ENCODE measurements around the gene PIGO.
A peak's percentile ranks its signal among the peaks of the same experiment; 100 is the strongest.

Gene PIGO

GRCh38 chr9:35079426-35080341 is 16.7 kb downstream of the PIGO start, which contains the start of gene FANCG:
FANCG (minus strand) TSS chr9:35079942; CDS start chr9:35079524, 418 bp downstream.
- peak; percentile 95 for ATAC-seq

More at GRCh38 chr9:35079426-35080341, 16.7 kb downstream of the PIGO start, which contains the start of gene FANCG:
- TF ChIP-seq ZNF565 (CRISPR knock-in tag; conservative IDR thresholded peaks at IDR 0.05; ENCODE audit: low read depth) (no peak), TOX (CRISPR knock-in tag; IDR thresholded peaks at IDR 0.05; ENCODE audit: borderline replicate concordance) (no peak), ZFP30 (CRISPR knock-in tag; IDR thresholded peaks at IDR 0.05) (no peak), PATZ1 (CRISPR knock-in tag; IDR thresholded peaks at IDR 0.05; ENCODE audit: borderline replicate concordance) (no peak), RARB (CRISPR knock-in tag; IDR thresholded peaks at IDR 0.05) (no peak), TCF4 (CRISPR knock-in tag; IDR thresholded peaks at IDR 0.05; ENCODE audit: borderline replicate concordance) (no peak), SNAI2 (CRISPR knock-in tag; IDR thresholded peaks at IDR 0.05) (no peak), BACH2 (CRISPR knock-in tag; IDR thresholded peaks at IDR 0.05; ENCODE audit: borderline replicate concordance) (no peak), ZFP3 (CRISPR knock-in tag; IDR thresholded peaks at IDR 0.05) (no peak), CREB5 (CRISPR knock-in tag; IDR thresholded peaks at IDR 0.05; ENCODE audit: low read depth) (no peak), POU6F1 (CRISPR knock-in tag; IDR thresholded peaks at IDR 0.05; ENCODE audit: borderline replicate concordance, low read depth) (no peak), ZNF70 (CRISPR knock-in tag; IDR thresholded peaks at IDR 0.05) (no peak), PPARA (CRISPR knock-in tag; IDR thresholded peaks at IDR 0.05; ENCODE audit: borderline replicate concordance) (no peak), ARNTL (CRISPR knock-in tag; IDR thresholded peaks at IDR 0.05; ENCODE audit: borderline replicate concordance, low read depth) (no peak), GLIS3 (CRISPR knock-in tag; IDR thresholded peaks at IDR 0.05) (no peak), ZNF8 (CRISPR knock-in tag; IDR thresholded peaks at IDR 0.05) (no peak), TSHZ2 (CRISPR knock-in tag; IDR thresholded peaks at IDR 0.05) (no peak), CSRNP3 (CRISPR knock-in tag; IDR thresholded peaks at IDR 0.05) (no peak), ESRRG (CRISPR knock-in tag; IDR thresholded peaks at IDR 0.05) (no peak), OSR1 (CRISPR knock-in tag; IDR thresholded peaks at IDR 0.05) (no peak)
